GM19099 (cell line): Measurements from ENCODE around the gene FOXE3.

Experiments
- POLR2A ChIP-seq: IDR thresholded peaks from 3 replicates; pipeline ENCODE4 v1.6.1; 2011; ENCODE audit warnings: low read depth; ENCODE audit not compliant: insufficient read length; ENCODE audit errors: extremely low read depth

The FOXE3 gene

DNA sequence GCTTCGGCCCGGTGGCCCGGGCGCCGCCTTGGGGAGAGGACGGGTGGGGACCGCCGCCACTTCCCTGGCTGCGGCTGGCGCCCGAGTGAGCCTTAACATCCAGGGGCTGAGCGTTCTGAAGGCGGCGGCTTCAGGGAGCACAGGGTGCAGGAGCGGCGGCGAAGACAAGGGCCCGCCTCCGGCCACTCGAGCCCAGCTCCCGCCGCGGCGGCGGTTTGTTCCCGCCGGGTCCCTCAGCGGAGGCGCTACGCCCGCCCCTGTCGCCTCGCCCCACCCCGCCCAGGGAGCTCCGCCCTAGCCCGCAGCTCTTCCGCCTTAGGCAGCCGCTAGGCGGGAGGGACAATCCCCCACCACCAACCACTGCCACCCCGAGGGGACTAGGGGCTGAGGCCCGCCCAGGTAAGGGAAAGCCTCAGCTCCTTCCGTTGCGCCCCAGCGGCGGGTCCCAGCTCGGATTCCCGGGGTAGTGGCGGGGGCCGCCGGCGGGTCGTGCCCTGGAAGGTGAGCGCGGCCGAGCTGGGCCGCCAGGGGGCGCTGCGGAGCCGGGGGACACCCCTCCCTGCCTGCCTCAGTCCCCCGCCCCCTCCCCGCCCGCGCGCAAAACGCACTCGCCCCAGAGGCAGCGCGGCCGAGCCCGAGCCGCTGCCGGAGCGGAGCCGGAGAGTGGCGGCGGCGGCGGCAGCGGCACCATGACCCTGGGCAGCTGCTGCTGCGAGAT is 21.5 kb downstream of the FOXE3 start, which contains the start of gene FOXD2:
Gene FOXD2 (plus strand): TSS at position 598 of the 718 bp plus-strand sequence. CDS start 92 bp downstream, at position 690.
- TF ChIP-seq POLR2A, result peak; percentile 64

DNA sequence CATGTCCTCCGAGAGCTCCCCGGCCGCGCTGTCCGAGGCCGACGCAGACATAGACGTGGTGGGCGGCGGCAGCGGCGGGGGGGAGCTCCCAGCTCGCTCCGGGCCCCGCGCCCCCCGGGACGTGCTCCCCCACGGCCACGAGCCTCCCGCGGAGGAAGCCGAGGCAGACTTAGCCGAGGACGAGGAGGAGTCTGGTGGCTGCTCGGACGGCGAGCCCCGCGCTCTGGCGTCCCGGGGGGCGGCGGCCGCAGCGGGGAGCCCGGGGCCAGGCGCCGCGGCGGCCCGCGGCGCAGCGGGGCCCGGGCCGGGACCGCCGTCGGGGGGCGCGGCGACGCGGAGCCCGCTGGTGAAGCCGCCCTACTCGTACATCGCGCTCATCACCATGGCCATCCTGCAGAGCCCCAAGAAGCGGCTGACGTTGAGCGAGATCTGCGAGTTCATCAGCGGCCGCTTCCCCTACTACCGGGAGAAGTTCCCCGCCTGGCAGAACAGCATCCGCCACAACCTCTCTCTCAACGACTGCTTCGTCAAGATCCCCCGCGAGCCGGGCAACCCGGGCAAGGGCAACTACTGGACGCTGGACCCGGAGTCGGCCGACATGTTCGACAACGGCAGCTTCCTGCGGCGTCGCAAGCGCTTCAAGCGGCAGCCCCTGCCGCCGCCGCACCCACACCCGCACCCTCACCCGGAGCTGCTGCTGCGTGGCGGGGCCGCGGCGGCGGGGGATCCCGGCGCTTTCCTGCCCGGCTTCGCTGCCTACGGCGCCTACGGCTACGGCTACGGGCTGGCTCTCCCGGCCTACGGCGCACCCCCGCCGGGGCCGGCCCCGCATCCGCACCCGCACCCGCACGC is 22.3 kb downstream of the FOXE3 start:
- TF ChIP-seq POLR2A, result no peak

DNA sequence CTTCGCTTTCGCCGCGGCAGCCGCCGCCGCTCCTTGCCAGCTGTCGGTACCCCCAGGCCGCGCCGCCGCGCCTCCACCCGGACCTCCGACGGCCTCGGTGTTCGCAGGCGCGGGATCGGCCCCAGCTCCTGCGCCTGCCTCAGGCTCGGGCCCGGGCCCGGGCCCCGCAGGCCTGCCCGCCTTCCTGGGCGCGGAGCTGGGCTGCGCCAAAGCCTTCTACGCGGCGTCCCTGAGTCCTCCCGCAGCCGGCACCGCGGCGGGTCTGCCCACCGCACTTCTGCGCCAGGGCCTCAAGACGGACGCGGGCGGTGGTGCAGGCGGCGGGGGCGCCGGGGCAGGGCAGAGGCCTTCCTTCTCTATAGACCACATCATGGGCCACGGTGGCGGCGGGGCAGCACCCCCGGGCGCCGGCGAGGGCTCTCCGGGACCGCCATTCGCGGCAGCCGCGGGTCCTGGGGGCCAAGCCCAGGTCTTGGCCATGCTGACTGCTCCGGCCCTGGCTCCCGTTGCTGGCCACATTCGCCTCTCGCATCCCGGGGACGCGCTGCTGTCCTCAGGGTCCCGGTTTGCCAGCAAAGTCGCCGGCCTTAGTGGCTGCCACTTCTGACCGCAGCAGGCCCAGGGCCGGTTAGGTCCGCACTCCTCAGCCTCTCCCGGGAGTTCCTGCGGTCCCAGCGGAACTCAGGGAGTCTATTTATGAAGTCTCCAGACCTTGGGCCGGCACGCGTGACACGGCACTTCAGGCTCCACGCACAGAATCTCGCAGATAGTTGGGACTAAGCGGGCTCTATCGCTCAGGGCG is 23.1 kb downstream of the FOXE3 start:
- no peak for TF ChIP-seq POLR2A

DNA sequence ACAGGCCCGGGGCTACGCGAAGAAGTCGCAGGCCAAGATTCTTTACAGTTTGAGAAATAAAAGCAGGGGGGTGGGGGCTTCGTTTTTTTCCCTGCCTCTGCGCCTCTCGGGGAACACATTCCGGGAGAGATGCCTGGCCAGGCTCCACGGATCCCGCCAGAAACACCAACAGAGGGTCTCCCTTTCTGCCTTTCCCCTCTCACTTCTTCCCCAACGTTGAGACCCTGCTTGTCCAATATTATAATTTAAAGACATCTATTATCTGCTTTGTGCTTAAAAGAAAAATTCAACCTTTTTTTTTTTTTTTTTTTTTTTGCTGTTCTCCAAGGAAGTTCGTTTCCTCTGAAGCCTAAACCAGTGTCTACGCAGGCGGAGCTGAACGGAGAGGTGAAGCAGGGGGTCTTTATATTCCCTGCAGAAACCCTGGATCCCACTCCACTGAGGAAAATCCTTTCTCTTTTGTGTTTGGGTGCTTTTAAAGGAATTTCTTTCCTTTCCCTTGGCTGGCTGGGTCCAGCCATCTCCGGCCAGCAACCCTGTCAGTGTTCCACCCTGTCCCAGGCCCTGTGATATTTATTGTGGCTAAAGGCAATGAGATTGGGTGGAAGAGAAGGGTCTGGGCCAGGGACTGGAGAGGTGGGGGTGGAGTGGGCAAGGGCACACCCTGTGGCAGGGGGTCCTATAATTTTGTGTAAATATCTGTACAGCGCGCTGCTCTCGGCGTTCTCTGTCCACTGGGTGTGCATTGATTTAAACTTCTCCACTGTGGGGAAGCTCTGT is 23.9 kb downstream of the FOXE3 start:
- no peak for TF ChIP-seq POLR2A

DNA sequence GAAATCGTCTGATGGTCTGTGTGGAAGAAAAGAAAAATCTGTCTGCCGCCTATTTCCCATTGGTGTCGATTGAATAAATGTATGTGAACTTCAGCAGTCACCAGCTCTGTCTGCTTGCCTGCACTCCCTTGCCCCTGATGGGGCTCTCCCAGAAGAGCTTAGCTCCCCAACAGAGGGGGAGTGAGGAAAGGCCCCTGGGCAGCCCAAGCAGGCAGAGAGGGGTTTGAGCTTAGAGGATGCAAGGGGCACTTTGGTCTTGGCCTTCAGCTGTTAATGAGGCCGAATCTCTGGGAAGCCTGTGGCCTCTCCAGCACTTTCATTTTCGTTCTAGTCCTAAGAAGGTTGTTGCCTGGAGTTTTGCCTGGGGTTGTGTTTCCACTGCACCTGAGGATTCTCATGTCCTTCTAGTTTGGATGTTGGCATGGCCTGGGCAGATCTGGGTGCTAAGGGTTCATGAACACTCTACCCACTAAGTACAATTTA is 24.6 kb downstream of the FOXE3 start:
- no peak for TF ChIP-seq POLR2A

DNA sequence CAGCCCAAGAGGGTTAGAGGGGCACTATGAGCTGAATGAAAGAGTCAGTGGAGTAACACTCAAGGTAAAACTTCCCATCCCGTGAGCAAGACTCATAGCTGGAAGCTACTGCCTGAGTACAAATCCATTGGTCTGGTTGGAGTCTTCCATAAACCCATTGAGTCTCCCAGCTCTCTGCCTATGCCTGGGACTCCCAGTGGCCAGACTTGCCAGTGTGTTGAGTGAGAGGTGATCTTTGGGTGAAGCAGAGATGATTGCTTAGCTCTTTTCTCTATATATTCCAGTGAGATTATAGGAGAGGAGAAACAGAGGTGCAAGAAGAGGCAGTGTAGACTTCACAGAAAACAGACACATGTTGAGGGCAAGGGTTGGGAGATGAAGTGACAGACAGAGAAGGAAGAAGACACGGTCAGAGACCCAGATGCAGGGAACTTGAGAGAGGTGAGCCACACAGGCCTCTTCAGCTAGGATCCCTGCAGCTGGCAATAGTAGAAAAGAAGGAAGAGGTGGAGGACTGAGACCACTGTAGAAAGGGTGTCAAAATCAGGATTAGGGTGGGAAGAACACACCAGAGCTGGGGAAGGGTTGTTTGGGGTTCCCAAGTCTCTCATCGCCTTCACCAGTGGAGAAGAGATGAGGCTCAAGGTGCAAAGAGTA is 25.5 kb downstream of the FOXE3 start:
- no peak for TF ChIP-seq POLR2A

DNA sequence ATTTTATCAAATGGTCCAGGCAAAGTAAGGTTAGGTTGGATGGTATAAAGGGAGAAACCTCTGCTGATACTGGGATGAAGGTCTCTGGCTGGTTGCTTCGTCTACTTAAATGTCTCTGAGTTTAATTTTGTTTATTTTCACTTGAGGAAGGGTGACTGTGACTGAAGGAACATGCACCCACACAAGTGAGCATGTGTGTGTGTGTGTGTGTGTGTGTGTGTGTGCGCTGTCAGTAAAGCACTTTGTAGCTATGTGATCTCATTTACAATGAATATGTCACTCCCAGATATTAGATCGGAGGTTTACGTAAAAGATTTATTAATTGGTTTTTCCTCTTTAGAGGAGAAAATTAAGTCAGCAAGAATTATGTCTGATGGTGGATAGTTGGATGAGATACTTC is 26.1 kb downstream of the FOXE3 start:
- TF ChIP-seq POLR2A, result no peak

DNA sequence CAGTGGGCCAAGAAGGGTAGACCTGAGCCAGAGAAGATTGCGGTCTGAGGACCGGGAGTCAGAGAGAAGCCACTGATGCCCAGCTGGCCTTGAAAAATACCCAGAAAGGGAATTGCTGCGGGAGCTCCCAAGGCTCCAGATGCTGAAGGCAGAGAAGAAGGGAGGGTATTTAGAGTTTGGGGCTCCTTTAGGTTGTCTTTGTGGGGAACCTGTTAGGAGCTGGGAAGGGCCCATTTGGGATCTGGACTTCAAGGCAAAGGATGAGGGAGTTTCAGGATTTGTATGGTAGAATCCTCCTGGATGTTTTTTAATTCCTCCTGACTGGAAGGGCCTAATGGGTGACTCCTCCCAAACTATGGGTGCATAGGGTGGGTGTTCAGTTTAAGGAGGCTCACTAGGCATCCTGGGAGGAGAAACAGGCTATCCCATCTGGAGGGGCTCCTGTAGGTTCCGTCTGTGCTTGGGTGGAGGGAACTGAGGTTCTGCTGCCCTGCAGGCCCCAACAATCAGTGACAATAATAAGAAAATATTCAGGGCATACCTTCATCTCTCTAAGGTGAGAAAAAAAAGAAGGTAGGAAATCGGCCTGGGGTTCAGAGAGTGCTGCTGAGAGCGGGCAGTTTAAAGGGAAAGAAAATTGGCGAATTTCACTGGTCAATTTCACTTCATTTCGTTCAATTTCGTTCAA is 26.9 kb downstream of the FOXE3 start:
- TF ChIP-seq POLR2A, result no peak

DNA sequence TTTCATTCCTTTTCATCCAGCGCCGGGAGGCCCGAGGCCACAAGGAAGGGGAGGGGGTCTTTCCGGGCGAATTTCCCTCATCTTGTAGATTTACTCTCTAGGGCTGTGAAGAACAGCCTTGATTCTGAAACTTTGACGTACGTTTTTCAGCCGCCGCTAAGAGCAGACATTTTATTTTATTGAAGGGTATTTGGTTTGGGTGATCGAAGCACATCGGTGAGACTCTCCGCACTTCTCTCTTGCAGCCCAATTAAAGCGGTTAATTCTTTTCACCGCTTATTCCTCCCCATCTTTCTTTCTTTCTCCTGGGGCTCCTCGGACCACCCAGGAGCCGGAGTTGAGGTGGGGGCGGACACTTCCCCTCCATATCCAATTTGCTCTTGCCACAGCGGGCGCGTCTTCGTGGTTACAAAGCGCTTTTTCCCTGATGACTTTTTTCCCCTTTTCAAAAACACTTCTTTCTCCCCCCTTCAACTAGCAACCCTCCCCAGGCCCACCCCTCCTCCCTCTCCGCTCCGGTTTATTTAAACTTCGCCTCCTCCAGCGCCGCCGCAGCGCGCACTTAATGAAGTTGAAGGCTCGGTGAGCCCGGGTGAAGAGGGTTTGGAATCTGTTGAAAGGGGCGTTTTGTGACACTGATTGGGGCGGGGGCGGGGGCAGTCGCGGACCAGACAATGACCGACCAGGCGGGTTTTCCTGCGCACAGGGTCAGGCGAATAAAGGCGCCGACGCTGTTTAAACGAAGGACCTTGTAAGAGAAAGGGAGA is 27.6 kb downstream of the FOXE3 start:
- TF ChIP-seq POLR2A, result no peak

DNA sequence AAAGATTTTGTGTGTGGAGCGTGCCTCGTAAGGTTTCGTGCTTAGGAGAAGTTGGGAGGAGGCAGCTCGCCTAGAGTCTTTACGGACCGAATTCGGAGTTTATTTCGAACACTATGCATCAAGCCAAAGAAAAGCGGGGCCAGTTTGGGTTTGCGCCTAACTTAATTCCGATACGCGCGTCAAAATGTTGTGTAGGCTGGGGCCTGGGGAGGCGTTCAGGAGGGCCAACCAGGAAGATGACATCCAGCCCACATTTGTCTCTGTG is 28.1 kb downstream of the FOXE3 start:
- TF ChIP-seq POLR2A, result no peak

DNA sequence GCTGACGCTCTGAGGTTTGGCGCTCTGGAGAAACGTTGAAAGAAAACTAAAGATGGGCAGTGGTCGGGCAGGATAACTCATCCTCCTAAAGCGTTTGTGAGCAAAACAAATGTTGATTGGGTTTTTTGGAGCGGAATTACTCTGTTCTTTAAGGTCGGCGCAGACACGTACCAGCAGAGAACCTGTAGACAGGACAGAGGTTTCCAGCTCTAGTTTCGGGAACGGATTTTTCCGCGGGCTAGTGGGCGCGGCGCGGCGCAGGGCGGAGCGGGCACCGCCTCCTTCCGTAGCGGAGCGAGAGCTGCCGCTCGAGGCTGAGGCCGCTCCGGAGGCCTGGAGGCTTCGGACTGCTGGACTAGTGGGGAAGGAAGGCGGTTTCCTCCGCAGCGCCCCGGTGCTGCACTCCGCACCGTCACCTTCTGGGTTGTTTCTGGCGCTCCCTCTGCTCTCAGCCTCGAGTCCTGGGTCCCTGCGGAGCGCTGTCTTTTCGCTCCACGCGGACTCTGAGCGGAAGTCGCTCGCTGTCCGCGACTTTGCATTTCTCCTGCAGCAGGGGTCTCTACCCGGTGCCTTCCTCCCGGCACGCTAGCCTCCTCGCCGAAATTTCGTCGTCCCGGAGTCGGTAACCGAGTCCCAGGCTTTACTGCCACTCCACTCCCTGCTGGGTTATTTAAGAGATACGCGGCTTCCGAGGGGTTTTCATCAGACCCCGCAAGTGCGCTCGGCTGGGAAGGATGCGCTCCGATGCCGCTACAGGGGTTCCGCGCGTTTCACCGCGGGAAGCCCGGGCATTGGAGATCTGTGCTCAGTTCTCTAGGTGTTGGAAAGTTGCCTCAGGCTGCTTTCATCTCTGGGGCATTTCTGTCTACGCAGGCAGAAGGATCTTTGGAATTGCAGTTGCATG is 28.7 kb downstream of the FOXE3 start:
- no peak for TF ChIP-seq POLR2A
